ENCODE measurements around the gene PGGHG. TPM values are rescaled to one million over a fixed set of nuclear protein-coding genes. Genes with fewer than 3 reads are reported as not detected.

Gene PGGHG
- total RNA-seq, 1 donor from 2014 or later: 49.5 TPM

DNA sequence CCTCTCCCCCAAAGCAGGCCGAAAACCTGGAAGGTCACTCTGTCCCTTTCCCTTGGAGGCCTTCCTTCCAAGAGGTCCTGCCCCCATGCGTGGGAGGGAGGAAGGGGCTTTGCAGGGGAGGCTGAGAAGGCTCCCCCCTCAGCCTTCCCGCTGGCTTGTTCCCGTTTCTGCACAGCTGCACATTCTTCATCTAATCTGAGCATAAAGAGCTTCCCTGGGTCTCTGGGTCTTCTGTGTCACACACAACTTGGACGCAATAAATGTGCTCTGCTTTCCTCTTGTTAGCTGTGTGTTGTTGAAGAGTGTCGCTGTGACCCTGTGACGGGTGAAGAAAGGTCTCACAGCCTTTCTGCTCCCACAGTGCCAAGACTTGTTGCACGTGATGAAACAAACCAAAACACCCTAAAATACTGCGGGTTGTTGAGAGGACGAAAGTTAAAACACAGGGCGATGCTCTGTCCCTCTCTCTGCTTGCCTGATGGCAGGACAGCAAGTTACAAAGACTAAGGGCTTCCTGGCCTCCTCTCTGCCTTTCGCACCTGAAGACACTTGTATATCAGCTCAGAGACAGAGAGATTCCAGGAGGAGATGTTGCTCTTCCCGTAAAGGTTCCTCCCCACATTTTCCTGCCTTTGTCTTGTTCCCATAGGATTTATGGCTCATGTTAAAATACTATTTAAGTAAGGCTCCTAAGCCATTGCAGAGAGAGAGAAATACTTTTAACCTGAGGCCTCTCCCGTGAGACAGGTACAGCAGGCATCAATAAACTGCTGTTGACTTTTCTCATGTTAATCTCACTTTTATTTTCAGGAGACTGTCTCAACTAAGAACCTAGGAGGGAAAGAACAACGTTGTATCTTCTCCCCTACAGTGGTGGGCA lies 47.1 kb downstream of the PGGHG start:
- Mint-ChIP-seq H3K27ac (ENCODE audit: unreplicated experiment) (peak overlapping the region; percentile 66), H3K4me1 (ENCODE audit: low read depth) (peaks cover 22% of the 10 kb centered on the region), H3K36me3 (ENCODE audit: low read depth) (no peaks in the 10 kb centered on the region), H3K4me3 (ENCODE audit: unreplicated experiment) (no peak overlapping the region), H3K9me3 (ENCODE audit: low read depth) (no peaks in the 10 kb centered on the region), H3K27me3 (ENCODE audit: low read depth) (no peaks in the 10 kb centered on the region)
- TF ChIP-seq, protein P1, sequence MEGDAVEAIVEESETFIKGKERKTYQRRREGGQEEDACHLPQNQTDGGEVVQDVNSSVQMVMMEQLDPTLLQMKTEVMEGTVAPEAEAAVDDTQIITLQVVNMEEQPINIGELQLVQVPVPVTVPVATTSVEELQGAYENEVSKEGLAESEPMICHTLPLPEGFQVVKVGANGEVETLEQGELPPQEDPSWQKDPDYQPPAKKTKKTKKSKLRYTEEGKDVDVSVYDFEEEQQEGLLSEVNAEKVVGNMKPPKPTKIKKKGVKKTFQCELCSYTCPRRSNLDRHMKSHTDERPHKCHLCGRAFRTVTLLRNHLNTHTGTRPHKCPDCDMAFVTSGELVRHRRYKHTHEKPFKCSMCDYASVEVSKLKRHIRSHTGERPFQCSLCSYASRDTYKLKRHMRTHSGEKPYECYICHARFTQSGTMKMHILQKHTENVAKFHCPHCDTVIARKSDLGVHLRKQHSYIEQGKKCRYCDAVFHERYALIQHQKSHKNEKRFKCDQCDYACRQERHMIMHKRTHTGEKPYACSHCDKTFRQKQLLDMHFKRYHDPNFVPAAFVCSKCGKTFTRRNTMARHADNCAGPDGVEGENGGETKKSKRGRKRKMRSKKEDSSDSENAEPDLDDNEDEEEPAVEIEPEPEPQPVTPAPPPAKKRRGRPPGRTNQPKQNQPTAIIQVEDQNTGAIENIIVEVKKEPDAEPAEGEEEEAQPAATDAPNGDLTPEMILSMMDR (IDR thresholded peaks at IDR 0.05): no peak
- peak; percentile 19 for DNase-seq (ENCODE audit: low spot score)

DNA sequence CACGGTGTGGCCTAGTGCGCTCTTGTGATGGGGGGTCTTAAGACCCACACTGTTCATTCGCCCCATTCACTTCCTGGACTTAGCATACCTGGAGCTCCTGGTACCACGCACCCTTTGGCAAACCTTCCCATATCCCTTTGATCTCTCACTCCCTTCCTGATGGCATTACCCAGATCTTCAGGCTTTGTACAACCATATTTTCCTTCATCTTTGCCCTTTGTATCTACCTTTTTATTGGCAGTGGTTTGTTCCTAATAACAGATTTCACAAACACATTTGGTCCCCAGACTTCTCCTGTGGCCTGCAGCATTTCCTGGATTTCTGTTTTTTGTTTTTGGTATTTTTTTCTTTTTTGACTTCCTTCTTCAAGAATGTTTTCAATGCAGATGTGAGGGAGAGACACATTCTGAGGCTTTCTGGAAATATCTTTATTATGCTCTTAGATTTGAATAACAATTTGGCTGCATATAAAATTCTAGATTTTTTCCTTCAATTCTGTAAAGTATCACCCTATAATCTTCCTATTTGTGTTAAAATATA lies 47.8 kb downstream of the PGGHG start:
- Mint-ChIP-seq H3K4me1 (ENCODE audit: low read depth) (peaks cover 22% of the 10 kb centered on the region), H3K27ac (ENCODE audit: unreplicated experiment) (peak overlapping the region; percentile 39), H3K27me3 (ENCODE audit: low read depth) (no peaks in the 10 kb centered on the region), H3K4me3 (ENCODE audit: unreplicated experiment) (no peak overlapping the region), H3K36me3 (ENCODE audit: low read depth) (no peaks in the 10 kb centered on the region), H3K9me3 (ENCODE audit: low read depth) (no peaks in the 10 kb centered on the region)
- TF ChIP-seq, protein P1 (IDR thresholded peaks at IDR 0.05): no peak
- DNase-seq (ENCODE audit: low spot score): no peak

DNA sequence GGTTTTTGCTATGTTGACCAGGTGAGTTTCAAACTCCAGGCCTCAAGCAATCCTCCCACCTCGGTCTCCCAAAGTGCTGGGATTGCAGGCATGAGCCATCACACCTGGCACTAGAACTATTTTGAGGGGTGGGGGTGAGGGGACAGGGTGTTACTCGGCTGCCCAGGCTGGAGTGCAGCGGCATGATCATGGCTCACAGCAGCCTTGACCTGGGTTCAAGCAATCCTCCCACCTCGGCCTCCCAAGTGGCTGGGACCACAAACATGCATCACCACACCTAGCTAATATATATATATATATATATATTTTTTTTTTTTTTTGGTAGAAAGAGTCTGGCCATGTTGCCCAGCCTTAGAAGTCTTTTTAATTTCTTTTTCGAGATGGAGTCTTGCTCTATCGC lies 48.8 kb downstream of the PGGHG start:
- Mint-ChIP-seq H3K27ac (ENCODE audit: unreplicated experiment) (no peak overlapping the region), H3K9me3 (ENCODE audit: low read depth) (no peaks in the 10 kb centered on the region), H3K4me1 (ENCODE audit: low read depth) (peaks cover 22% of the 10 kb centered on the region), H3K27me3 (ENCODE audit: low read depth) (no peaks in the 10 kb centered on the region), H3K4me3 (ENCODE audit: unreplicated experiment) (no peak overlapping the region), H3K36me3 (ENCODE audit: low read depth) (no peaks in the 10 kb centered on the region)
- TF ChIP-seq, protein P1 (IDR thresholded peaks at IDR 0.05): no peak
- peak; percentile 35 for DNase-seq (ENCODE audit: low spot score)

DNA sequence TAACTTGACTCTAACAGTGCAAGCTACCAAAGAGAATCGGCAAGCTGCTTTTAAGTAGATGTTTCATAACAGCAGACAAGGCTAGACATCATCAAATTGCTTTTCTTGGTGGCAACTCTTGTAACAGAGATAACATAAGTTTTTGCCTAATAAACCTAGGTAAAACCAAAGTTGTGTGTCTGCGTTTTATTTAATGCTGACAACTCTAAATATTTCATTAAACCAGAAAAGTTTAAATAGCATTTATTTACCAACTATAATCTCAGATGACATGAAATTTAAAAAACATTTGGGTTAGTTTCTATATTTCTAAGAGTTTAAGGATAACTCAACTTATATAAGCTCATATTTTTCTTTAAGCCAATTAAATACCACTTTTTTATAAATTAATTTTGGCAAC lies 51.0 kb downstream of the PGGHG start:
- no peak overlapping the region for H3K27ac Mint-ChIP-seq (ENCODE audit: unreplicated experiment)

More for the DNA sequence above, 51.0 kb downstream of the PGGHG start:
- Mint-ChIP-seq H3K4me3 (ENCODE audit: unreplicated experiment) (no peak overlapping the region), H3K4me1 (ENCODE audit: low read depth) (peaks cover 18% of the 10 kb centered on the region), H3K36me3 (ENCODE audit: low read depth) (no peaks in the 10 kb centered on the region), H3K9me3 (ENCODE audit: low read depth) (no peaks in the 10 kb centered on the region), H3K27me3 (ENCODE audit: low read depth) (no peaks in the 10 kb centered on the region)
- no peak for DNase-seq (ENCODE audit: low spot score)
- TF ChIP-seq, protein P1 (IDR thresholded peaks at IDR 0.05): no peak
